Upper lobe of left lung (tissue), 6 donors: ENCODE results near the gene KITLG. TPM values are rescaled to one million over a fixed set of nuclear protein-coding genes. Genes with fewer than 3 reads are reported as not detected.

ENCODE experiments used
- ATAC-seq, 2 donors: fragments of 200-7000 bp; cut with Tn5 transposase; one replicate each; pipeline ENCODE4 v1.9.1; 2022; ENCODE audit warnings: mild to moderate bottlenecking in 2 of 2, moderate library complexity in 2 of 2; ENCODE audit not compliant: low FRiP score in 2 of 2
- DNase-seq, 2 donors: peaks; one replicate each; pipeline ENCODE4 v3.0.0-alpha.2; 2019 to 2020
- H3K27ac ChIP-seq, 4 donors: fragments of 200-600 bp; sonication (generic); one replicate each; pipeline ENCODE4 v1.5.1; 2016 to 2019
- H3K27me3 ChIP-seq, 4 donors: fragments of 200-600 bp; sonication (generic); one replicate each; pipeline ENCODE4 v1.5.1; 2017 to 2019
- H3K36me3 ChIP-seq, 4 donors: fragments of 200-600 bp; sonication (generic); one replicate each; pipeline ENCODE4 v1.5.1; 2016 to 2019
- H3K4me1 ChIP-seq, 4 donors: fragments of 200-600 bp; sonication (generic); one replicate each; pipeline ENCODE4 v1.5.1; 2018 to 2019
- H3K4me3 ChIP-seq, 4 donors: fragments of 200-600 bp; sonication (generic); one replicate each; pipeline ENCODE4 v1.5.1; 2017 to 2019; ENCODE audit warnings: mild to moderate bottlenecking in 2 of 4, moderate library complexity in 1 of 4
- H3K9me3 ChIP-seq, 4 donors: fragments of 200-600 bp; sonication (generic); one replicate each; pipeline ENCODE4 v1.5.1; 2018 to 2019
- CTCF ChIP-seq, 6 experiments: fragments of 450-650 bp in 4 of 6; fragments of 200-600 bp in 2 of 6; sonication (generic) in 2 of 6; IDR thresholded peaks; one replicate each; pipeline ENCODE4 v1.5.1; 2016 to 2019; ENCODE audit warnings: antibody characterized with exemption in 6 of 6
- EP300 ChIP-seq, 4 donors: sonication (generic); formaldehyde crosslinking; IDR thresholded peaks; one replicate each; pipeline ENCODE4 v1.5.1; 2017; ENCODE audit warnings: antibody characterized with exemption in 4 of 4, control low read depth in 2 of 4
- POLR2A ChIP-seq, 4 donors: fragments of 450-650 bp; IDR thresholded peaks; one replicate each; pipeline ENCODE4 v1.5.1; 2016 to 2017; ENCODE audit warnings: antibody characterized with exemption in 4 of 4, mild to moderate bottlenecking in 2 of 4
- POLR2AphosphoS5 ChIP-seq, 2 donors: sonication (generic); formaldehyde crosslinking; IDR thresholded peaks; one replicate each; pipeline ENCODE4 v1.5.1; 2017; ENCODE audit warnings: antibody characterized with exemption in 2 of 2
- WGBS, 2 donors: methylation state at CpG; one replicate each; pipeline ENCODE4 v1.1.5; 2017 to 2018; 5-methylcytosine and 5-hydroxymethylcytosine counted together
- total RNA-seq, 6 donors: library from RNA; depleted of rRNA in 4 of 6; stranded (reverse); fragments of >200 nt in 4 of 6; gene quantifications; one replicate each; pipeline versions ENCODE4 v1.1.0 to v1.2.1, GENCODE V29; 2016 to 2021
- donor health status: DM: no; HTN: no; CAD: no; lungs with moderate emphysema.
- donor health status: DM: no; HTN: yes; CAD: no; lungs with severe emphysema.

KITLG gene
- total RNA-seq, 6 donors from 2014 or later: 10.2 to 72.7 (median 36.6) TPM

- no peak for DNase-seq
- Histone ChIP-seq H3K9me3 (no peaks in the 10 kb centered on the region), H3K36me3 (peaks cover 0 to 26% (median 5%) of the 10 kb centered on the region in 4 donors), H3K4me1 (peaks cover 0 to 7% (median 0%) of the 10 kb centered on the region in 4 donors), H3K27me3 (no peaks in the 10 kb centered on the region), H3K27ac (no peak overlapping the region), H3K4me3 (no peak overlapping the region)
- 0 to 69% methylated on average over 1 of the region's 1 CpG for WGBS, 2 donors
- TF ChIP-seq POLR2A (IDR thresholded peaks at IDR 0.05): no peak
- no peak for TF ChIP-seq CTCF (IDR thresholded peaks at IDR 0.05)
- TF ChIP-seq POLR2AphosphoS5 (IDR thresholded peaks at IDR 0.05): no peak
- no peak for TF ChIP-seq EP300 (IDR thresholded peaks at IDR 0.05)
- no peak for ATAC-seq
Measured at GRCh38 chr12:88539893-88540292, 40.4 kb downstream of the KITLG start.

- Histone ChIP-seq H3K27me3 (no peaks in the 10 kb centered on the region), H3K27ac (no peak overlapping the region), H3K4me3 (no peak overlapping the region), H3K36me3 (peaks cover 0 to 20% (median 5%) of the 10 kb centered on the region in 4 donors), H3K9me3 (no peaks in the 10 kb centered on the region), H3K4me1 (peaks cover 0 to 7% (median 0%) of the 10 kb centered on the region in 4 donors)
- ATAC-seq (no peak), DNase-seq (no peak)
- TF ChIP-seq POLR2A (IDR thresholded peaks at IDR 0.05): no peak
- no peak for TF ChIP-seq CTCF (IDR thresholded peaks at IDR 0.05)
- TF ChIP-seq POLR2AphosphoS5 (IDR thresholded peaks at IDR 0.05): no peak
- TF ChIP-seq EP300 (IDR thresholded peaks at IDR 0.05): no peak
- WGBS, 2 donors: 90 to 94% methylated on average over 2 of the region's 2 CpGs
Measured at GRCh38 chr12:88538697-88539096, 41.6 kb downstream of the KITLG start.

GRCh38 chr12:88538250-88538649, 42.0 kb downstream of the KITLG start:
- no peaks in the 10 kb centered on the region for H3K27me3 ChIP-seq
- H3K4me3 ChIP-seq: no peak overlapping the region
- 79 to 89% methylated on average over 1 of the region's 1 CpG for WGBS, 2 donors
- peaks cover 0 to 7% (median 0%) of the 10 kb centered on the region in 4 donors for H3K4me1 ChIP-seq
- DNase-seq: no peak
- H3K9me3 ChIP-seq: no peaks in the 10 kb centered on the region
- ATAC-seq: no peak
- peaks cover 0 to 18% (median 4%) of the 10 kb centered on the region in 4 donors for H3K36me3 ChIP-seq
- H3K27ac ChIP-seq: no peak overlapping the region
- no peak for TF ChIP-seq EP300 (IDR thresholded peaks at IDR 0.05)
- no peak for TF ChIP-seq POLR2AphosphoS5 (IDR thresholded peaks at IDR 0.05)
- TF ChIP-seq CTCF (IDR thresholded peaks at IDR 0.05): no peak
- TF ChIP-seq POLR2A (IDR thresholded peaks at IDR 0.05): no peak

GRCh38 chr12:88530868-88531267, 49.4 kb downstream of the KITLG start:
- Histone ChIP-seq H3K27me3 (no peaks in the 10 kb centered on the region), H3K4me3 (no peak overlapping the region), H3K27ac (no peak overlapping the region), H3K4me1 (peaks cover 0 to 14% (median 9%) of the 10 kb centered on the region in 4 donors), H3K36me3 (peaks cover 0 to 14% (median 0%) of the 10 kb centered on the region in 4 donors), H3K9me3 (no peaks in the 10 kb centered on the region)
- TF ChIP-seq POLR2A (IDR thresholded peaks at IDR 0.05) (no peak), EP300 (IDR thresholded peaks at IDR 0.05) (no peak), CTCF (IDR thresholded peaks at IDR 0.05) (no peak), POLR2AphosphoS5 (IDR thresholded peaks at IDR 0.05) (no peak)
- WGBS, 2 donors: 93% methylated on average over 1 of the region's 1 CpG
- no peak for ATAC-seq
- DNase-seq: no peak
